Smooth muscle cell (in vitro differentiated cells): ENCODE measurements around the gene CSTA. TPM values are rescaled to one million over a fixed set of nuclear protein-coding genes. Genes with fewer than 3 reads are reported as not detected.

Experiments
- DNase-seq: peaks from one replicate; lab custom pipeline; 2025; ENCODE audit not compliant: unreplicated experiment; lab: John Stamatoyannopoulos, UW
- H2AFZ ChIP-seq: fragments of 200-600 bp; sonication (generic); 2 replicates; pipeline ENCODE4 v1.6.0; 2016; ENCODE audit warnings: antibody characterized with exemption, low read depth, mild to moderate bottlenecking
- H3F3A ChIP-seq: fragments of 200-600 bp; sonication (generic); 2 replicates; pipeline ENCODE4 v1.6.0; 2017; ENCODE audit warnings: antibody characterized with exemption, low read depth
- H3K27ac ChIP-seq: fragments of 200-600 bp; sonication (generic); 2 replicates; pipeline ENCODE4 v1.5.1; 2016; ENCODE audit warnings: low read depth, mild to moderate bottlenecking
- H3K27me3 ChIP-seq: fragments of 200-600 bp; sonication (generic); 2 replicates; pipeline ENCODE4 v1.6.1; 2016; ENCODE audit warnings: low read depth, mild to moderate bottlenecking
- H3K36me3 ChIP-seq: fragments of 200-600 bp; sonication (generic); 2 replicates; pipeline ENCODE4 v1.5.1; 2016; ENCODE audit warnings: low read depth
- H3K4me1 ChIP-seq: fragments of 200-600 bp; sonication (generic); 2 replicates; pipeline ENCODE4 v1.5.1; 2016; ENCODE audit warnings: low read depth
- H3K4me2 ChIP-seq: fragments of 200-600 bp; sonication (generic); 2 replicates; pipeline ENCODE4 v1.6.0; 2016; ENCODE audit warnings: mild to moderate bottlenecking
- H3K4me3 ChIP-seq: fragments of 200-600 bp; sonication (generic); 2 replicates; pipeline ENCODE4 v1.5.1; 2016; ENCODE audit warnings: mild to moderate bottlenecking
- H3K79me2 ChIP-seq: fragments of 200-600 bp; sonication (generic); 2 replicates; pipeline ENCODE4 v1.6.0; 2016; ENCODE audit warnings: low read depth, mild to moderate bottlenecking
- H3K9ac ChIP-seq: fragments of 200-600 bp; sonication (generic); 2 replicates; pipeline ENCODE4 v1.6.0; 2016; ENCODE audit warnings: low read depth
- H3K9me3 ChIP-seq: fragments of 200-600 bp; sonication (generic); replicated peaks from 2 replicates; pipeline ENCODE4 v1.5.1; 2016; ENCODE audit warnings: low read depth
- H4K20me1 ChIP-seq: fragments of 200-600 bp; sonication (generic); 2 replicates; pipeline ENCODE4 v1.6.0; 2016; ENCODE audit warnings: low read depth
- CTCF ChIP-seq: fragments of 200-600 bp; sonication (generic); IDR thresholded peaks from 2 replicates; pipeline ENCODE4 v1.5.1; 2017; ENCODE audit warnings: borderline replicate concordance, mild to moderate bottlenecking, antibody characterized with exemption; ENCODE audit not compliant: insufficient read depth, poor library complexity, severe bottlenecking
- WGBS: methylation state at CpG from one replicate; pipeline ENCODE4 v1.1.7; 2016; ENCODE audit warnings: low lambda C conversion rate; 5-methylcytosine and 5-hydroxymethylcytosine counted together
- polyA plus RNA-seq: library from polyadenylated mRNA; unstranded; fragments of >200 nt; fragmentation: Nextera tagmentation; extraction: Ambion mirVana; gene quantifications from 2 replicates; pipeline ENCODE4 v1.2.1, GENCODE V29; 2016
- total RNA-seq: library from RNA; depleted of rRNA; stranded (reverse); fragments of >200 nt; gene quantifications from 2 replicates; pipeline ENCODE4 v1.2.3, GENCODE V29; 2014

CSTA gene
- total and polyA plus RNA-seq, 2 experiments from 2014 or later = 19.7 to 51.7 TPM

GRCh38 chr3:122294359-122294758 is 30.7 kb upstream of the CSTA start:
- Histone ChIP-seq H3K9me3 (no peaks in the 10 kb centered on the region), H3K4me2 (no peak overlapping the region), H3K27me3 (peaks cover 4% of the 10 kb centered on the region), H3K4me1 (no peaks in the 10 kb centered on the region), H2AFZ (no peak overlapping the region), H4K20me1 (no peaks in the 10 kb centered on the region), H3K4me3 (no peak overlapping the region), H3K27ac (no peak overlapping the region), H3K36me3 (no peaks in the 10 kb centered on the region), H3F3A (no peaks in the 10 kb centered on the region), H3K79me2 (no peaks in the 10 kb centered on the region), H3K9ac (no peak overlapping the region)
- WGBS = 81% methylated on average over 6 of the region's 6 CpGs
- TF ChIP-seq CTCF = no peak
- DNase-seq = no peak

- H2AFZ ChIP-seq = no peak overlapping the region
Observed at GRCh38 chr3:122295266-122296062, 29.6 kb upstream of the CSTA start.

GRCh38 chr3:122298239-122298638 is 26.8 kb upstream of the CSTA start:
- H3K36me3 ChIP-seq = no peaks in the 10 kb centered on the region
- H3K4me1 ChIP-seq = no peaks in the 10 kb centered on the region
- DNase-seq = no peak
- no peaks in the 10 kb centered on the region for H3K9me3 ChIP-seq
- peaks cover 4% of the 10 kb centered on the region for H3K27me3 ChIP-seq
- no peaks in the 10 kb centered on the region for H4K20me1 ChIP-seq
- no peak overlapping the region for H3K27ac ChIP-seq
- TF ChIP-seq CTCF = no peak
- no peak overlapping the region for H3K4me3 ChIP-seq
- H3K79me2 ChIP-seq = no peaks in the 10 kb centered on the region
- no peak overlapping the region for H2AFZ ChIP-seq
- 77% methylated on average over 2 of the region's 2 CpGs for WGBS
- H3K4me2 ChIP-seq = no peak overlapping the region
- H3F3A ChIP-seq = no peaks in the 10 kb centered on the region
- no peak overlapping the region for H3K9ac ChIP-seq

More at GRCh38 chr3:122295266-122296062, 29.6 kb upstream of the CSTA start:
- no peaks in the 10 kb centered on the region for H3K79me2 ChIP-seq
- no peak overlapping the region for H3K27ac ChIP-seq
- H3K9me3 ChIP-seq = no peaks in the 10 kb centered on the region
- no peaks in the 10 kb centered on the region for H3F3A ChIP-seq
- no peaks in the 10 kb centered on the region for H3K4me1 ChIP-seq
- no peak for DNase-seq
- WGBS = 84% methylated on average over 5 of the region's 5 CpGs
- no peak overlapping the region for H3K4me3 ChIP-seq
- TF ChIP-seq CTCF = no peak
- no peaks in the 10 kb centered on the region for H4K20me1 ChIP-seq
- H3K9ac ChIP-seq = no peak overlapping the region
- peaks cover 4% of the 10 kb centered on the region for H3K27me3 ChIP-seq
- no peak overlapping the region for H3K4me2 ChIP-seq
- no peaks in the 10 kb centered on the region for H3K36me3 ChIP-seq

- Histone ChIP-seq H3K9ac (no peak overlapping the region), H4K20me1 (no peaks in the 10 kb centered on the region), H2AFZ (no peak overlapping the region), H3K27me3 (no peaks in the 10 kb centered on the region), H3K4me3 (no peak overlapping the region), H3K27ac (no peak overlapping the region), H3K79me2 (no peaks in the 10 kb centered on the region), H3K4me1 (no peaks in the 10 kb centered on the region), H3K36me3 (no peaks in the 10 kb centered on the region), H3K4me2 (no peak overlapping the region), H3F3A (no peaks in the 10 kb centered on the region), H3K9me3 (no peaks in the 10 kb centered on the region)
- no peak for DNase-seq
- TF ChIP-seq CTCF = no peak
Observed at GRCh38 chr3:122299215-122299614, 25.8 kb upstream of the CSTA start.
